GM12892 (cell line): ENCODE data around the gene UBAP2.

Experiments
- DNase-seq: peaks from one replicate; pipeline ENCODE4 v3.0.0; 2011; ENCODE audit not compliant: insufficient read length
- FAIRE-seq: peaks from 2 replicates; lab custom pipeline; 2011; peaks lifted over from hg19 to GRCh38; lab: Jason Lieb, UNC
- POLR2A ChIP-seq: IDR thresholded peaks from 2 replicates; pipeline ENCODE4 v1.6.1; 2011; ENCODE audit warnings: low read depth, low read length, control low read depth
- POLR2AphosphoS5 ChIP-seq: IDR thresholded peaks from 2 replicates; pipeline ENCODE4 v1.6.1; 2011; ENCODE audit warnings: low read depth, low read length, control low read depth
- TAF1 ChIP-seq: IDR thresholded peaks from 2 replicates; pipeline ENCODE4 v1.6.1; 2011; ENCODE audit warnings: low read depth, mild to moderate bottlenecking, control low read depth, low read length, borderline replicate concordance

UBAP2 gene

GRCh38 chr9:33952066-33952465 lies 96.6 kb downstream of the UBAP2 start:
- TF ChIP-seq TAF1 (no peak), POLR2A (no peak), POLR2AphosphoS5 (no peak)
- FAIRE-seq: peak; percentile 21

GRCh38 chr9:33950371-33950770 lies 98.3 kb downstream of the UBAP2 start:
- no peak for FAIRE-seq
- TF ChIP-seq POLR2A: no peak
- no peak for TF ChIP-seq POLR2AphosphoS5
- TF ChIP-seq TAF1: no peak

More at GRCh38 chr9:33952066-33952465, 96.6 kb downstream of the UBAP2 start:
- no peak for DNase-seq

GRCh38 chr9:33946779-33947535 lies 101.7 kb downstream of the UBAP2 start:
- FAIRE-seq (peak; percentile 9), DNase-seq (no peak)
- TF ChIP-seq POLR2AphosphoS5 (no peak), POLR2A (no peak), TAF1 (no peak)

More at GRCh38 chr9:33950371-33950770, 98.3 kb downstream of the UBAP2 start:
- DNase-seq: no peak

- FAIRE-seq (no peak), DNase-seq (no peak)
- TF ChIP-seq POLR2AphosphoS5: no peak
- TF ChIP-seq TAF1: no peak
- no peak for TF ChIP-seq POLR2A
Observed at GRCh38 chr9:33943389-33943788, 105.3 kb downstream of the UBAP2 start.

- DNase-seq (no peak), FAIRE-seq (no peak)
- TF ChIP-seq POLR2A (no peak), TAF1 (no peak), POLR2AphosphoS5 (no peak)
Observed at GRCh38 chr9:33942471-33943083, 106.1 kb downstream of the UBAP2 start.

GRCh38 chr9:33939924-33940874 lies 108.5 kb downstream of the UBAP2 start:
- no peak for FAIRE-seq
- TF ChIP-seq POLR2A (no peak), POLR2AphosphoS5 (no peak), TAF1 (no peak)
- DNase-seq: no peak

GRCh38 chr9:33934188-33934878 lies 114.4 kb downstream of the UBAP2 start:
- FAIRE-seq (no peak), DNase-seq (no peak)
- TF ChIP-seq POLR2A: no peak
- TF ChIP-seq POLR2AphosphoS5: no peak
- no peak for TF ChIP-seq TAF1

GRCh38 chr9:33932078-33932807 lies 116.4 kb downstream of the UBAP2 start:
- FAIRE-seq: no peak
- TF ChIP-seq POLR2AphosphoS5 (no peak), TAF1 (no peak), POLR2A (no peak)
- DNase-seq: no peak

GRCh38 chr9:33931326-33931725 lies 117.4 kb downstream of the UBAP2 start:
- no peak for DNase-seq
- FAIRE-seq: no peak
- TF ChIP-seq TAF1 (no peak), POLR2AphosphoS5 (no peak)

- no peak for TF ChIP-seq POLR2AphosphoS5
- no peak for TF ChIP-seq TAF1
- no peak for TF ChIP-seq POLR2A
- DNase-seq: no peak
- no peak for FAIRE-seq
Observed at GRCh38 chr9:33927694-33928093, 121.0 kb downstream of the UBAP2 start.

- FAIRE-seq (no peak), DNase-seq (no peak)
Observed at GRCh38 chr9:33926746-33927485, 121.8 kb downstream of the UBAP2 start.

More at GRCh38 chr9:33926746-33927485, 121.8 kb downstream of the UBAP2 start:
- TF ChIP-seq TAF1: no peak
- no peak for TF ChIP-seq POLR2AphosphoS5
- no peak for TF ChIP-seq POLR2A
